GM19043 (cell line): Measurements from ENCODE around the gene REEP6.

Experiments used
- ATAC-seq: cut with Tn5 transposase; IDR thresholded peaks from one replicate; pipeline ENCODE4 v1.9.1; 2021; ENCODE audit warnings: low read depth; ENCODE audit not compliant: unreplicated experiment

The REEP6 gene

GRCh38 chr19:1540365-1540925 is 49.5 kb downstream of the REEP6 start:
- no peak for ATAC-seq
